Measurements from ENCODE around the gene SMNDC1.

SMNDC1 gene

GRCh38 chr10:110326351-110327032, 21.8 kb upstream of the SMNDC1 start:
- DNase-seq = no peak

GRCh38 chr10:110324805-110325280, 20.1 kb upstream of the SMNDC1 start:
- DNase-seq = no peak

- no peak for DNase-seq
Measured at GRCh38 chr10:110324201-110324804, 19.6 kb upstream of the SMNDC1 start.

- no peak for DNase-seq
Measured at GRCh38 chr10:110323503-110323902, 18.8 kb upstream of the SMNDC1 start.

GRCh38 chr10:110321869-110322620, 17.3 kb upstream of the SMNDC1 start:
- no peak for DNase-seq

GRCh38 chr10:110317866-110318850, 13.4 kb upstream of the SMNDC1 start:
- DNase-seq = no peak

- DNase-seq = no peak
Measured at GRCh38 chr10:110313674-110314073, 9.0 kb upstream of the SMNDC1 start.

- no peak for DNase-seq
Measured at GRCh38 chr10:110312206-110312605, 7.5 kb upstream of the SMNDC1 start.

- no peak for DNase-seq
Measured at GRCh38 chr10:110311357-110311949, 6.7 kb upstream of the SMNDC1 start.

- DNase-seq = no peak
Measured at GRCh38 chr10:110310741-110311140, 6.0 kb upstream of the SMNDC1 start.

GRCh38 chr10:110307805-110308204, 3.1 kb upstream of the SMNDC1 start:
- no peak for DNase-seq

- DNase-seq = no peak
Measured at GRCh38 chr10:110306452-110306768, 1.7 kb upstream of the SMNDC1 start.

- peak; percentile 14 for DNase-seq
Measured at GRCh38 chr10:110305767-110306451, 1.2 kb upstream of the SMNDC1 start.

GRCh38 chr10:110304394-110304779, 333 bp downstream of the SMNDC1 start:
- no peak for DNase-seq

- no peak for DNase-seq
Measured at GRCh38 chr10:110303681-110304080, 1.0 kb downstream of the SMNDC1 start.

GRCh38 chr10:110300486-110300986, 4.2 kb downstream of the SMNDC1 start:
- DNase-seq = no peak

GRCh38 chr10:110296966-110297365, 7.8 kb downstream of the SMNDC1 start:
- DNase-seq = no peak

- no peak for DNase-seq
Measured at GRCh38 chr10:110286841-110287240, 17.9 kb downstream of the SMNDC1 start.

GRCh38 chr10:110285501-110285900, 19.2 kb downstream of the SMNDC1 start:
- no peak for DNase-seq

GRCh38 chr10:110284262-110284661, 20.5 kb downstream of the SMNDC1 start:
- no peak for DNase-seq

- no peak for DNase-seq
Measured at GRCh38 chr10:110279407-110279986, 25.2 kb downstream of the SMNDC1 start.

Data from NCI-H524 treated with DMSO at 0.1 percent for 48 hours (cell line).